K562 (cell line): ENCODE measurements around the gene SMIM41. TPM values are rescaled to one million over a fixed set of nuclear protein-coding genes. Genes with fewer than 3 reads are reported as not detected.

Experiments used
- CREM ChIP-seq: IDR thresholded peaks from 2 replicates; pipeline ENCODE4 v1.6.1; 2014; ENCODE audit warnings: antibody characterized with exemption, low read depth
- FOXM1 ChIP-seq, 2 experiments: fragments of 450-650 bp in 1 of 2; sonication (generic) in 1 of 2; formaldehyde crosslinking in 1 of 2; IDR thresholded peaks; 2 replicates each; pipeline versions ENCODE4 v1.6.1 to v1.9.0; 2017 to 2022; ENCODE audit warnings: low read depth in 2 of 2, mild to moderate bottlenecking in 2 of 2, missing genetic modification reagents in 1 of 2, moderate library complexity in 1 of 2
- GABPA ChIP-seq: fragments of 200-800 bp; sonication (Bioruptor generic); conservative IDR thresholded peaks from 2 replicates; pipeline ENCODE4 v1.6.1; 2016; ENCODE audit warnings: low read depth, missing genetic modification characterization, missing compliant biosample characterization
- HDAC1 ChIP-seq, 2 experiments: fragments of 450-650 bp; IDR thresholded peaks; 2 replicates each; pipeline ENCODE4 v1.6.1; 2016 to 2017; ENCODE audit warnings: inconsistent platforms in 1 of 2, mild to moderate bottlenecking in 1 of 2, moderate library complexity in 1 of 2
- HMGN3 ChIP-seq: IDR thresholded peaks from 2 replicates; pipeline ENCODE4 v1.6.1; 2011; ENCODE audit warnings: borderline replicate concordance, low read depth, mild to moderate bottlenecking, mixed read lengths, low read length; ENCODE audit not compliant: insufficient read length; ENCODE audit errors: extremely low read depth
- HNRNPLL ChIP-seq: fragments of 200-400 bp; formaldehyde crosslinking; IDR thresholded peaks from 2 replicates; pipeline ENCODE4 v1.6.1; 2017; ENCODE audit warnings: low read length, low read depth, mild to moderate bottlenecking; ENCODE audit not compliant: poor library complexity, severe bottlenecking
- JUND ChIP-seq, 2 experiments: IDR thresholded peaks; 2 replicates in 1 of 2; 3 replicates in 1 of 2; pipeline ENCODE4 v1.6.1; 2011; ENCODE audit warnings: borderline replicate concordance in 2 of 2, low read depth in 2 of 2, low read length in 2 of 2, improper control_type of control experiment in 1 of 2, missing biosample characterization in 1 of 2, missing genetic modification characterization in 1 of 2, missing genetic modification reagents in 1 of 2
- PHF8 ChIP-seq: fragments of 200-600 bp; sonication (generic); IDR thresholded peaks from 2 replicates; pipeline ENCODE4 v1.6.1; 2012; ENCODE audit warnings: mixed run types, mild to moderate bottlenecking, inconsistent platforms, low read length, moderate library complexity, borderline replicate concordance
- RBFOX2 ChIP-seq: fragments of 200-400 bp; formaldehyde crosslinking; IDR thresholded peaks from 2 replicates; pipeline ENCODE4 v1.6.1; 2017; ENCODE audit warnings: low read depth, mild to moderate bottlenecking, low read length, moderate library complexity
- RBM14 ChIP-seq: fragments of 200-400 bp; formaldehyde crosslinking; IDR thresholded peaks from 2 replicates; pipeline ENCODE4 v1.6.1; 2018; ENCODE audit warnings: low read depth, mild to moderate bottlenecking, low read length, moderate library complexity, borderline replicate concordance; ENCODE audit not compliant: insufficient read depth
- SP1 ChIP-seq: sonication (generic); formaldehyde crosslinking; IDR thresholded peaks from 2 replicates; pipeline ENCODE4 v1.8.1; 2022; ENCODE audit warnings: mild to moderate bottlenecking, missing genetic modification reagents
- TOE1 ChIP-seq, 2 experiments: fragments of 450-650 bp in 1 of 2; sonication (generic) in 1 of 2; formaldehyde crosslinking in 1 of 2; IDR thresholded peaks; 2 replicates each; pipeline versions ENCODE4 v1.7.1 to v1.8.0; 2016 to 2022; ENCODE audit warnings: borderline replicate concordance in 2 of 2, mild to moderate bottlenecking in 2 of 2, antibody characterized with exemption in 1 of 2, inconsistent platforms in 1 of 2, low read depth in 1 of 2, missing genetic modification reagents in 1 of 2, moderate library complexity in 1 of 2
- YY1 ChIP-seq, 3 experiments: IDR thresholded peaks; 2 replicates each; pipeline ENCODE4 v1.6.1; 2011; ENCODE audit warnings: low read length in 2 of 3, mild to moderate bottlenecking in 2 of 3, moderate library complexity in 2 of 3, borderline replicate concordance in 1 of 3, control low read depth in 1 of 3, low read depth in 1 of 3; ENCODE audit not compliant: insufficient read depth in 3 of 3, insufficient replicate concordance in 2 of 3, control insufficient read depth in 1 of 3, insufficient read length in 1 of 3; ENCODE audit errors: extremely low read depth in 1 of 3
- ZNF175 ChIP-seq: fragments of 200-800 bp; sonication (Bioruptor generic); IDR thresholded peaks from 2 replicates; pipeline ENCODE4 v1.6.1; 2016; ENCODE audit warnings: low read depth, mild to moderate bottlenecking, missing genetic modification characterization, missing compliant biosample characterization
- polyA plus RNA-seq, 8 experiments: library from polyadenylated mRNA; depleted of rRNA in 4 of 8; stranded (reverse) in 5 of 8; unstranded in 3 of 8; fragments of >200 nt; fragmentation: Nextera tagmentation in 2 of 8; fragmentation: Illumina TruSeq in 1 of 8; extraction: Ambion mirVana in 2 of 8; extraction: Trizol in 1 of 8; gene quantifications; 2 replicates each; pipeline versions ENCODE4 v1.2.1 to v1.2.3, GENCODE V29; 2011 to 2014; ENCODE audit warnings: inconsistent platforms in 1 of 8, missing spikeins in 1 of 8
- total RNA-seq, 7 experiments: library from RNA; depleted of rRNA in 6 of 7; stranded (reverse); fragments of >200 nt in 6 of 7; fragmentation: Illumina TruSeq in 2 of 7; extraction: Trizol in 2 of 7; gene quantifications; 2 replicates each; pipeline versions ENCODE4 v1.2.1 to v1.2.3, GENCODE V29; 2011 to 2021; ENCODE audit warnings: low replicate concordance in 1 of 7
- TF ChIP-seq, protein P1 (sequence below): sonication (generic); formaldehyde crosslinking; IDR thresholded peaks from 2 replicates; pipeline ENCODE4 v1.8.1; 2023; ENCODE audit warnings: mild to moderate bottlenecking, missing genetic modification reagents
- TF ChIP-seq, protein P2 (sequence below): sonication (generic); formaldehyde crosslinking; IDR thresholded peaks from 2 replicates; pipeline ENCODE4 v1.8.0; 2022; ENCODE audit warnings: missing genetic modification reagents, mild to moderate bottlenecking, moderate library complexity, borderline replicate concordance
- TF ChIP-seq, protein P3 (sequence below), 3 experiments: IDR thresholded peaks in 2 of 3; conservative IDR thresholded peaks in 1 of 3; 2 replicates each; pipeline ENCODE4 v1.5.1; 2011 to 2012; ENCODE audit warnings: low read length in 3 of 3, mild to moderate bottlenecking in 3 of 3, control low read depth in 2 of 3, improper control_type of control experiment in 1 of 3, inconsistent platforms in 1 of 3, low read depth in 1 of 3, mixed read lengths in 1 of 3, moderate library complexity in 1 of 3; ENCODE audit not compliant: insufficient read depth in 2 of 3

SMIM41 gene
- total and polyA plus RNA-seq, 9 of the 15 experiments (the other 6 are each of a cell fraction or from before 2014, with no cell fraction given) = not detected

DNA sequence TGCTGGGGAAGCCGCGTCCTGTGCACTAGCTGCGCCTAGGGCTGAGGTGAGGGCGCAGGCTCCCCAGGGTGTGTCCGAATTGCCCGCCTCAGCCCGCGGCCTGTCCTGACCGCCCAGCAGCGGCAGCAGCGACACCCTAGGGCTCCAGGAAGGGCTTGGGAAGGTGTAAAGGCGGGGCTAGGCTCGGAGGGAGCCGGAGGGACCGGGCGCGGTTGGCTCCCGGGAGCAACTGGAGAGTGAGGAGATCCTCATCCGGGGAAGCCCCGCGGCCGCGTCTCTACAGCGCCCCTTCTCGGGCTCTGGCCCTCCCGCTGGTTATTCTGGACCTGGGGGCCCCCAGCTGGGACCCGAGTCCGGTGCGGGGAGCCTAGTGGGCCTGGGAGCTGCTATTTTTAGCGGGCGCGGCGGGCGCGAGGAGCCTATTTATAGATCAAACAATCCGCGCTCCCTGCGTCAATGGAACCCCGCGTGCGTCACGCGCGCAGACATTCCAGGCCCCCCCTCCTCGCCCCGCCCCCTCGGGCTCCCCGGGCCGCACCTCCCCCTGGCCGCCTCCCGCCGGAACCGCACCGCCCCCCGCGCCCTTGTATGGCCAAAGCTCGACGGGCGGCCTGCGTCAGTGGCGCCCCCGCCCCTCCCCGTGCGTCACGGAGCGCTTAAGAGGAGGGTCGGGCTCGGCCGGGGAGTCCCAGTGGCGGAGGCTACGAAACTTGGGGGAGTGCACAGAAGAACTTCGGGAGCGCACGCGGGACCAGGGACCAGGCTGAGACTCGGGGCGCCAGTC is 28.6 kb upstream of the SMIM41 start, which contains the start of gene NR4A1 (continued):
- TF ChIP-seq YY1 (IDR thresholded peaks at IDR 0.05; ENCODE audit: borderline replicate concordance in 1 of 3, control insufficient read depth in 1 of 3, extremely low read depth in 1 of 3, insufficient read depth in 3 of 3, insufficient read length in 1 of 3, insufficient replicate concordance in 2 of 3, low read depth in 1 of 3, low read length in 2 of 3) (peak in 1 of 3 experiments; percentile 10), GABPA (tag) (peak; percentile 45; the same call in 1 of the 2 replicates), HNRNPLL (peak; percentile 70), FOXM1 (IDR thresholded peaks at IDR 0.05; ENCODE audit: low read depth) (no peak), FOXM1 (CRISPR knock-in tag; IDR thresholded peaks at IDR 0.05; ENCODE audit: low read depth) (peak; percentile 27; the same call in 1 of the 2 replicates), TOE1 (IDR thresholded peaks at IDR 0.05; ENCODE audit: borderline replicate concordance) (peak; percentile 51; the same call in 1 of the 2 replicates), TOE1 (CRISPR knock-in tag; IDR thresholded peaks at IDR 0.05; ENCODE audit: borderline replicate concordance, low read depth) (no peak), CREM (peak; percentile 88), ZNF175 (CRISPR knock-in tag) (peak; percentile 92), RBM14 (0 out of 2 replicates have a peak, but pooled peaks have one; percentile 33), RBFOX2 (peak; percentile 86), SP1 (CRISPR knock-in tag) (peak; percentile 41; the same call in 1 of the 2 replicates), PHF8 (peak; percentile 62; the same call in 1 of the 2 replicates), HDAC1 (IDR thresholded peaks at IDR 0.05) (0 out of 4 replicates have a peak, but pooled peaks of 1 of the 2 experiments have one; percentile 20), JUND (IDR thresholded peaks at IDR 0.05; ENCODE audit: borderline replicate concordance, low read depth, low read length) (no peak), JUND (tag; IDR thresholded peaks at IDR 0.05; ENCODE audit: borderline replicate concordance, low read depth, low read length) (peak; percentile 14; the same call in 1 of the 3 replicates), HMGN3 (peak; percentile 50)
- TF ChIP-seq, protein P1, sequence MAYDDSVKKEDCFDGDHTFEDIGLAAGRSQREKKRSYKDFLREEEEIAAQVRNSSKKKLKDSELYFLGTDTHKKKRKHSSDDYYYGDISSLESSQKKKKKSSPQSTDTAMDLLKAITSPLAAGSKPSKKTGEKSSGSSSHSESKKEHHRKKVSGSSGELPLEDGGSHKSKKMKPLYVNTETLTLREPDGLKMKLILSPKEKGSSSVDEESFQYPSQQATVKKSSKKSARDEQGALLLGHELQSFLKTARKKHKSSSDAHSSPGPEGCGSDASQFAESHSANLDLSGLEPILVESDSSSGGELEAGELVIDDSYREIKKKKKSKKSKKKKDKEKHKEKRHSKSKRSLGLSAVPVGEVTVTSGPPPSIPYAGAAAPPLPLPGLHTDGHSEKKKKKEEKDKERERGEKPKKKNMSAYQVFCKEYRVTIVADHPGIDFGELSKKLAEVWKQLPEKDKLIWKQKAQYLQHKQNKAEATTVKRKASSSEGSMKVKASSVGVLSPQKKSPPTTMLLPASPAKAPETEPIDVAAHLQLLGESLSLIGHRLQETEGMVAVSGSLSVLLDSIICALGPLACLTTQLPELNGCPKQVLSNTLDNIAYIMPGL (CRISPR knock-in tag) = 0 out of 2 replicates have a peak, but pooled peaks have one; percentile 53
- TF ChIP-seq, protein P2, sequence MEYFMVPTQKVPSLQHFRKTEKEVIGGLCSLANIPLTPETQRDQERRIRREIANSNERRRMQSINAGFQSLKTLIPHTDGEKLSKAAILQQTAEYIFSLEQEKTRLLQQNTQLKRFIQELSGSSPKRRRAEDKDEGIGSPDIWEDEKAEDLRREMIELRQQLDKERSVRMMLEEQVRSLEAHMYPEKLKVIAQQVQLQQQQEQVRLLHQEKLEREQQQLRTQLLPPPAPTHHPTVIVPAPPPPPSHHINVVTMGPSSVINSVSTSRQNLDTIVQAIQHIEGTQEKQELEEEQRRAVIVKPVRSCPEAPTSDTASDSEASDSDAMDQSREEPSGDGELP (CRISPR knock-in tag) = peak; percentile 64
- TF ChIP-seq, protein P3, sequence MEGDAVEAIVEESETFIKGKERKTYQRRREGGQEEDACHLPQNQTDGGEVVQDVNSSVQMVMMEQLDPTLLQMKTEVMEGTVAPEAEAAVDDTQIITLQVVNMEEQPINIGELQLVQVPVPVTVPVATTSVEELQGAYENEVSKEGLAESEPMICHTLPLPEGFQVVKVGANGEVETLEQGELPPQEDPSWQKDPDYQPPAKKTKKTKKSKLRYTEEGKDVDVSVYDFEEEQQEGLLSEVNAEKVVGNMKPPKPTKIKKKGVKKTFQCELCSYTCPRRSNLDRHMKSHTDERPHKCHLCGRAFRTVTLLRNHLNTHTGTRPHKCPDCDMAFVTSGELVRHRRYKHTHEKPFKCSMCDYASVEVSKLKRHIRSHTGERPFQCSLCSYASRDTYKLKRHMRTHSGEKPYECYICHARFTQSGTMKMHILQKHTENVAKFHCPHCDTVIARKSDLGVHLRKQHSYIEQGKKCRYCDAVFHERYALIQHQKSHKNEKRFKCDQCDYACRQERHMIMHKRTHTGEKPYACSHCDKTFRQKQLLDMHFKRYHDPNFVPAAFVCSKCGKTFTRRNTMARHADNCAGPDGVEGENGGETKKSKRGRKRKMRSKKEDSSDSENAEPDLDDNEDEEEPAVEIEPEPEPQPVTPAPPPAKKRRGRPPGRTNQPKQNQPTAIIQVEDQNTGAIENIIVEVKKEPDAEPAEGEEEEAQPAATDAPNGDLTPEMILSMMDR (IDR thresholded peaks at IDR 0.05 in 2 of 3, conservative IDR thresholded peaks at IDR 0.05 in 1 of 3; ENCODE audit: insufficient read depth in 2 of 3, low read depth in 1 of 3, low read length in 3 of 3) = peak; percentile 18; a peak in 4 of 6 replicates
